Middle frontal gyrus (tissue), 1 donor: ENCODE data around the gene OR2W3.

Experiments used
- DNase-seq: peaks from one replicate; pipeline ENCODE4 v3.0.0-alpha.2; 2015; ENCODE audit warnings: low spot score; ENCODE audit errors: extremely low spot score

Gene OR2W3

GRCh38 chr1:247914941-247915662, 19.7 kb downstream of the OR2W3 start:
- DNase-seq, result no peak

- no peak for DNase-seq
Measured at GRCh38 chr1:247919952-247920351, 24.6 kb downstream of the OR2W3 start, which contains the start of gene OR2T8. TSS of gene OR2T8 (plus strand) at chr1:247920252. CDS start at chr1:247921018, 766 bp downstream.

GRCh38 chr1:247923941-247924340, 28.6 kb downstream of the OR2W3 start:
- DNase-seq, result no peak

- DNase-seq, result no peak
Measured at GRCh38 chr1:247924868-247925267, 29.5 kb downstream of the OR2W3 start, which contains the start of gene OR2AJ1. TSS of gene OR2AJ1 (plus strand) at chr1:247924889. CDS start at chr1:247933769, 8,880 bp downstream.

- no peak for DNase-seq
Measured at GRCh38 chr1:247933989-247934388, 38.6 kb downstream of the OR2W3 start.

- no peak for DNase-seq
Measured at GRCh38 chr1:247935781-247936180, 40.4 kb downstream of the OR2W3 start.

GRCh38 chr1:247936415-247936814, 41.0 kb downstream of the OR2W3 start:
- DNase-seq, result no peak

- DNase-seq, result peak; percentile 52
Measured at GRCh38 chr1:247936965-247937734, 41.8 kb downstream of the OR2W3 start.

GRCh38 chr1:247942624-247943023, 47.2 kb downstream of the OR2W3 start:
- no peak for DNase-seq
